Lung (tissue), 12 donors: ENCODE results near the gene FEV. TPM values are rescaled to one million over a fixed set of nuclear protein-coding genes. Genes with fewer than 3 reads are reported as not detected.

Experiments used
- ATAC-seq: fragments of 200-7000 bp; cut with Tn5 transposase; one replicate; pipeline ENCODE4 v1.9.1; 2020; ENCODE audit warnings: moderate number of reproducible peaks; ENCODE audit not compliant: insufficient read depth, low FRiP score
- DNase-seq, 3 donors: peaks; one replicate each; pipeline ENCODE4 v3.0.0-alpha.2; 2013 to 2017
- H3K27ac ChIP-seq, 2 donors: one replicate each; pipeline ENCODE4 v1.5.1; 2013; ENCODE audit warnings: mild to moderate bottlenecking in 2 of 2, moderate library complexity in 2 of 2, control low read depth in 1 of 2, inconsistent platforms in 1 of 2, low read depth in 1 of 2, low read length in 1 of 2
- H3K27me3 ChIP-seq, 3 donors: one replicate each; pipeline ENCODE4 v1.5.1; 2013; ENCODE audit warnings: low read length in 2 of 3; ENCODE audit not compliant: control insufficient read depth in 3 of 3, insufficient read depth in 3 of 3
- H3K36me3 ChIP-seq, 4 donors: one replicate each; pipeline ENCODE4 v1.5.1; 2013; ENCODE audit warnings: low read length in 4 of 4, mild to moderate bottlenecking in 1 of 4, moderate library complexity in 1 of 4; ENCODE audit not compliant: control insufficient read depth in 4 of 4, insufficient read depth in 4 of 4
- H3K4me1 ChIP-seq, 5 donors: one replicate each; pipeline ENCODE4 v1.5.1; 2013; ENCODE audit warnings: low read length in 5 of 5, mild to moderate bottlenecking in 2 of 5, moderate library complexity in 1 of 5; ENCODE audit not compliant: control insufficient read depth in 5 of 5, insufficient read depth in 5 of 5
- H3K4me3 ChIP-seq: one replicate; pipeline ENCODE4 v1.5.1; 2013; ENCODE audit warnings: mild to moderate bottlenecking, control low read depth, moderate library complexity
- H3K9ac ChIP-seq, 2 donors: one replicate each; pipeline ENCODE4 v1.5.1; 2013; ENCODE audit warnings: low read length in 2 of 2, control low read depth in 1 of 2; ENCODE audit not compliant: insufficient read depth in 1 of 2
- H3K9me3 ChIP-seq, 4 donors: one replicate each; pipeline ENCODE4 v1.5.1; 2013; ENCODE audit warnings: low read length in 3 of 4, mild to moderate bottlenecking in 1 of 4, moderate library complexity in 1 of 4; ENCODE audit not compliant: control insufficient read depth in 4 of 4, insufficient read depth in 3 of 4
- CTCF ChIP-seq: IDR thresholded peaks from 2 replicates; pipeline ENCODE4 v1.5.1; 2012; ENCODE audit warnings: mild to moderate bottlenecking; ENCODE audit errors: control extremely low read depth, extremely low read depth
- WGBS, 2 donors: extraction: QIAGEN DNeasy Blood & Tissue Kit; methylation state at CpG; one replicate each; pipeline ENCODE4 v1.1.7; 2013; 5-methylcytosine and 5-hydroxymethylcytosine counted together
- polyA plus RNA-seq, 2 donors: library from polyadenylated mRNA; stranded (reverse); fragments of 200-250 nt; gene quantifications; one replicate each; pipeline ENCODE4 v1.2.1, GENCODE V29; 2013
- total RNA-seq, 2 donors: library from RNA; depleted of rRNA in 1 of 2; stranded (reverse); fragments of >200 nt in 1 of 2; gene quantifications; one replicate each; pipeline ENCODE4 v1.2.1, GENCODE V29; 2014 to 2021
- donor health status: control.
- donor health status: control.
- donor health status: Bipolar disorder and iron deficiency.
- donor health status: healthy.
- donor health status: DM: yes; HTN: yes; CAD: no.

Gene FEV
- total and polyA plus RNA-seq, 4 donors = not detected

GRCh38 chr2:219025637-219026585 lies 40.9 kb upstream of the FEV start:
- Histone ChIP-seq H3K9ac (no peak overlapping the region), H3K4me3 (no peak overlapping the region), H3K9me3 (no peaks in the 10 kb centered on the region), H3K4me1 (peaks cover 0 to 8% (median 0%) of the 10 kb centered on the region in 5 donors), H3K27me3 (no peaks in the 10 kb centered on the region), H3K27ac (no peak overlapping the region), H3K36me3 (no peaks in the 10 kb centered on the region)
- 86 to 92% methylated on average over 18 of the region's 18 CpGs for WGBS, 2 donors
- no peak for ATAC-seq
- no peak for DNase-seq
- no peak for TF ChIP-seq CTCF

- Histone ChIP-seq H3K9ac (no peak overlapping the region), H3K4me1 (peaks cover 0 to 8% (median 0%) of the 10 kb centered on the region in 5 donors), H3K36me3 (no peaks in the 10 kb centered on the region), H3K27me3 (no peaks in the 10 kb centered on the region), H3K9me3 (no peaks in the 10 kb centered on the region), H3K27ac (no peak overlapping the region), H3K4me3 (no peak overlapping the region)
- no peak for TF ChIP-seq CTCF
- WGBS, 2 donors = 81 to 84% methylated on average over 11 of the region's 11 CpGs
- DNase-seq (no peak), ATAC-seq (no peak)
These were observed 39.1 kb upstream of the FEV start for GRCh38 chr2:219024059-219024458.

- Histone ChIP-seq H3K27ac (no peak overlapping the region), H3K4me1 (peaks cover 0 to 8% (median 0%) of the 10 kb centered on the region in 5 donors), H3K9ac (no peak overlapping the region), H3K36me3 (no peaks in the 10 kb centered on the region), H3K9me3 (no peaks in the 10 kb centered on the region), H3K4me3 (no peak overlapping the region), H3K27me3 (no peaks in the 10 kb centered on the region)
- DNase-seq (peak in 1 of 3 donors; percentile 7), ATAC-seq (no peak)
- WGBS, 2 donors = 72 to 75% methylated on average over 12 of the region's 12 CpGs
- no peak for TF ChIP-seq CTCF
These were observed 38.1 kb upstream of the FEV start for GRCh38 chr2:219023045-219023605.
